Measurements from ENCODE around the gene COX7A1. TPM values are rescaled to one million over a fixed set of nuclear protein-coding genes. Genes with fewer than 3 reads are reported as not detected.
"Not testable (repeated sequence)": the region's sequence is repeated elsewhere in the genome, so short reads cannot be mapped to it uniquely, and the experiment has no call there.

Gene COX7A1
- not detected for polyA plus RNA-seq (2013, experiment 1 of 4)
- not detected for polyA plus RNA-seq (2013, experiment 2 of 4)
- polyA plus RNA-seq (2013, experiment 3 of 4), result not detected
- not detected for polyA plus RNA-seq (2013, experiment 4 of 4)

GRCh38 chr19:36152352-36153091 lies at the start of gene COX7A1:
COX7A1 (minus strand) TSS chr19:36152447; CDS start chr19:36152407, 40 bp downstream.
- H3K27me3 ChIP-seq (ENCODE audit: control insufficient read depth, insufficient read depth, low read length, poor library complexity, severe bottlenecking), result no peaks in the 10 kb centered on the region
- no peak within 1 kb of the TSS for H3K4me3 ChIP-seq (ENCODE audit: insufficient read depth, low read depth, low read length)
- H3K9me3 ChIP-seq (ENCODE audit: control insufficient read depth, low read length), result no peaks in the 10 kb centered on the region
- peaks cover 31% of the 10 kb centered on the region for H3K36me3 ChIP-seq (ENCODE audit: control insufficient read depth, insufficient read depth, low read length)
- 94 to 95% methylated on average over 40 of the region's 40 CpGs for WGBS, 2 experiments
- no peak within 1 kb of the TSS for H3K27ac ChIP-seq (ENCODE audit: insufficient read depth, low read depth, low read length, poor library complexity, severe bottlenecking)
- no peaks in the 10 kb centered on the region for H3K4me1 ChIP-seq (ENCODE audit: control insufficient read depth, insufficient read depth, low read length)

- Histone ChIP-seq H3K9me3 (ENCODE audit: control insufficient read depth, low read length) (no peaks in the 10 kb centered on the region), H3K27ac (ENCODE audit: insufficient read depth, low read depth, low read length, poor library complexity, severe bottlenecking) (no peak overlapping the region), H3K4me1 (ENCODE audit: control insufficient read depth, insufficient read depth, low read length) (no peaks in the 10 kb centered on the region), H3K4me3 (ENCODE audit: insufficient read depth, low read depth, low read length) (no peak overlapping the region), H3K27me3 (ENCODE audit: control insufficient read depth, insufficient read depth, low read length, poor library complexity, severe bottlenecking) (no peaks in the 10 kb centered on the region), H3K36me3 (ENCODE audit: control insufficient read depth, insufficient read depth, low read length) (no peaks in the 10 kb centered on the region)
- 91 to 96% methylated on average over 6 of the region's 6 CpGs for WGBS, 2 experiments
Observed at GRCh38 chr19:36201684-36202083, 49.4 kb upstream of the COX7A1 start.

GRCh38 chr19:36198119-36198518 lies 45.9 kb upstream of the COX7A1 start:
- Histone ChIP-seq H3K4me1 (ENCODE audit: control insufficient read depth, insufficient read depth, low read length) (no peaks in the 10 kb centered on the region), H3K27ac (ENCODE audit: insufficient read depth, low read depth, low read length, poor library complexity, severe bottlenecking) (no peak overlapping the region), H3K27me3 (ENCODE audit: control insufficient read depth, insufficient read depth, low read length, poor library complexity, severe bottlenecking) (no peaks in the 10 kb centered on the region), H3K4me3 (ENCODE audit: insufficient read depth, low read depth, low read length) (no peak overlapping the region), H3K36me3 (ENCODE audit: control insufficient read depth, insufficient read depth, low read length) (no peaks in the 10 kb centered on the region), H3K9me3 (ENCODE audit: control insufficient read depth, low read length) (no peaks in the 10 kb centered on the region)
- WGBS, 2 experiments, result 91% methylated on average over 2 of the region's 2 CpGs

- Histone ChIP-seq H3K27ac (ENCODE audit: insufficient read depth, low read depth, low read length, poor library complexity, severe bottlenecking) (no peak overlapping the region), H3K4me3 (ENCODE audit: insufficient read depth, low read depth, low read length) (no peak overlapping the region), H3K9me3 (ENCODE audit: control insufficient read depth, low read length) (no peaks in the 10 kb centered on the region), H3K4me1 (ENCODE audit: control insufficient read depth, insufficient read depth, low read length) (no peaks in the 10 kb centered on the region), H3K27me3 (ENCODE audit: control insufficient read depth, insufficient read depth, low read length, poor library complexity, severe bottlenecking) (no peaks in the 10 kb centered on the region), H3K36me3 (ENCODE audit: control insufficient read depth, insufficient read depth, low read length) (no peaks in the 10 kb centered on the region)
- WGBS, 2 experiments, result 82 to 90% methylated on average over 2 of the region's 2 CpGs
Observed at GRCh38 chr19:36196249-36196648, 44.0 kb upstream of the COX7A1 start.

GRCh38 chr19:36186722-36187121 lies 34.5 kb upstream of the COX7A1 start:
- not testable (repeated sequence) for H3K36me3 ChIP-seq (ENCODE audit: control insufficient read depth, insufficient read depth, low read length); H3K4me3 ChIP-seq (ENCODE audit: insufficient read depth, low read depth, low read length); H3K4me1 ChIP-seq (ENCODE audit: control insufficient read depth, insufficient read depth, low read length); H3K27ac ChIP-seq (ENCODE audit: insufficient read depth, low read depth, low read length, poor library complexity, severe bottlenecking); H3K27me3 ChIP-seq (ENCODE audit: control insufficient read depth, insufficient read depth, low read length, poor library complexity, severe bottlenecking); H3K9me3 ChIP-seq (ENCODE audit: control insufficient read depth, low read length)
- 91 to 92% methylated on average over 5 of the region's 5 CpGs for WGBS, 2 experiments

GRCh38 chr19:36183245-36183628 lies 31.0 kb upstream of the COX7A1 start:
- H3K4me3 ChIP-seq (ENCODE audit: insufficient read depth, low read depth, low read length), result no peak overlapping the region
- H3K9me3 ChIP-seq (ENCODE audit: control insufficient read depth, low read length), result no peaks in the 10 kb centered on the region
- H3K36me3 ChIP-seq (ENCODE audit: control insufficient read depth, insufficient read depth, low read length), result no peaks in the 10 kb centered on the region
- 89 to 90% methylated on average over 10 of the region's 10 CpGs for WGBS, 2 experiments
- H3K27ac ChIP-seq (ENCODE audit: insufficient read depth, low read depth, low read length, poor library complexity, severe bottlenecking), result peak overlapping the region; percentile 59
- no peaks in the 10 kb centered on the region for H3K27me3 ChIP-seq (ENCODE audit: control insufficient read depth, insufficient read depth, low read length, poor library complexity, severe bottlenecking)
- H3K4me1 ChIP-seq (ENCODE audit: control insufficient read depth, insufficient read depth, low read length), result no peaks in the 10 kb centered on the region

GRCh38 chr19:36182612-36183244 lies 30.5 kb upstream of the COX7A1 start:
- 84 to 85% methylated on average over 17 of the region's 17 CpGs for WGBS, 2 experiments
- H3K27me3 ChIP-seq (ENCODE audit: control insufficient read depth, insufficient read depth, low read length, poor library complexity, severe bottlenecking), result no peaks in the 10 kb centered on the region
- no peaks in the 10 kb centered on the region for H3K36me3 ChIP-seq (ENCODE audit: control insufficient read depth, insufficient read depth, low read length)
- no peaks in the 10 kb centered on the region for H3K4me1 ChIP-seq (ENCODE audit: control insufficient read depth, insufficient read depth, low read length)
- peak overlapping the region; percentile 59 for H3K27ac ChIP-seq (ENCODE audit: insufficient read depth, low read depth, low read length, poor library complexity, severe bottlenecking)
- no peaks in the 10 kb centered on the region for H3K9me3 ChIP-seq (ENCODE audit: control insufficient read depth, low read length)
- no peak overlapping the region for H3K4me3 ChIP-seq (ENCODE audit: insufficient read depth, low read depth, low read length)

- 62 to 70% methylated on average over 2 of the region's 2 CpGs for WGBS, 2 experiments
- not testable (repeated sequence) for H3K27me3 ChIP-seq (ENCODE audit: control insufficient read depth, insufficient read depth, low read length, poor library complexity, severe bottlenecking); H3K36me3 ChIP-seq (ENCODE audit: control insufficient read depth, insufficient read depth, low read length); H3K27ac ChIP-seq (ENCODE audit: insufficient read depth, low read depth, low read length, poor library complexity, severe bottlenecking); H3K4me3 ChIP-seq (ENCODE audit: insufficient read depth, low read depth, low read length); H3K4me1 ChIP-seq (ENCODE audit: control insufficient read depth, insufficient read depth, low read length); H3K9me3 ChIP-seq (ENCODE audit: control insufficient read depth, low read length)
Observed at GRCh38 chr19:36179077-36179476, 26.8 kb upstream of the COX7A1 start.

GRCh38 chr19:36173846-36174245 lies 21.6 kb upstream of the COX7A1 start:
- H3K27me3 ChIP-seq (ENCODE audit: control insufficient read depth, insufficient read depth, low read length, poor library complexity, severe bottlenecking); H3K4me1 ChIP-seq (ENCODE audit: control insufficient read depth, insufficient read depth, low read length); H3K9me3 ChIP-seq (ENCODE audit: control insufficient read depth, low read length); H3K27ac ChIP-seq (ENCODE audit: insufficient read depth, low read depth, low read length, poor library complexity, severe bottlenecking); H3K4me3 ChIP-seq (ENCODE audit: insufficient read depth, low read depth, low read length); H3K36me3 ChIP-seq (ENCODE audit: control insufficient read depth, insufficient read depth, low read length): not testable (repeated sequence)
- 86 to 92% methylated on average over 8 of the region's 8 CpGs for WGBS, 2 experiments

- H3K27ac ChIP-seq (ENCODE audit: insufficient read depth, low read depth, low read length, poor library complexity, severe bottlenecking), result no peak overlapping the region
- no peaks in the 10 kb centered on the region for H3K27me3 ChIP-seq (ENCODE audit: control insufficient read depth, insufficient read depth, low read length, poor library complexity, severe bottlenecking)
- H3K9me3 ChIP-seq (ENCODE audit: control insufficient read depth, low read length), result no peaks in the 10 kb centered on the region
- no peaks in the 10 kb centered on the region for H3K36me3 ChIP-seq (ENCODE audit: control insufficient read depth, insufficient read depth, low read length)
- no peaks in the 10 kb centered on the region for H3K4me1 ChIP-seq (ENCODE audit: control insufficient read depth, insufficient read depth, low read length)
- 89 to 94% methylated on average over 5 of the region's 5 CpGs for WGBS, 2 experiments
- no peak overlapping the region for H3K4me3 ChIP-seq (ENCODE audit: insufficient read depth, low read depth, low read length)
Observed at GRCh38 chr19:36172852-36173251, 20.6 kb upstream of the COX7A1 start.
